Measurements from ENCODE around the gene RNF103.
A peak's percentile ranks its signal among the peaks of the same experiment; 100 is the strongest.
"Not testable (repeated sequence)": the region's sequence is repeated elsewhere in the genome, so short reads cannot be mapped to it uniquely, and the experiment has no call there.

Gene RNF103

DNA sequence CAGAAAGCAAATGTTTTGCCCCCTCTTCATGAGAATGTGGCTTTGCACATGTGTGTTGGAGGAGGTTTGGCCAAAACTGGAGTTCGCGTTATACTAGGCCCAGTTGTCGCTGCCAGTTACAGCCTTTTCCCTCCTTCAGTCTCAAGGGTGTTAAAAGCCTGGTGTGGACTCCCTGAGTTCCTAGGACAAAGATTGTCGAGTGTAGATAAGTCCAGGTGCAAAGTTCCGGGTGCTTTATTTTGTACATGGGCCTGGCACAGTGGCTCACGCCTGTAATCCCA is 542 bp upstream of the RNF103 start:
- DNase-seq = peak; percentile 13

DNA sequence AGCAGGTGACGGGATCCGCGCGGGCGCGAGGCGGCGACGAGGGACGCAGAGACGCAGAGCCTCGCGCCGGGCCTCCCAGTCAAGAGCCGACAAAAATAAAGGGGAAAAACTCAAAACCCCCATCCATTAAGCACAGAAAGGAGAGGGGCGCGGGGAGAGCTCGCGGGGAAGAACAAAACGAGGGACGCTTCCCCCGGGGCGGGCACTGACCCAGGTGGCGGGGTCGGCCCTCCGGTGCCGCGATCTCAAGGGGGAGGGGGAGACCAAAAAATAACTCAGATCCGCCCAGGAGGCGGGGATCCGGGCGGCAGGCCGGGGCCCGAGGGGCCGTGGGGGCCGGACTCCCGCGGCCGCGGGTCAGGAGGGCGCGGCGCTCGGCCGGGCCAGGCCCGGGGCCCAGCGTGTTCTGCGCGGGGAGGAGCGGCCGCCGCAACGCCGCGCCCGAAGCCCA is 597 bp downstream of the RNF103 start:
- DNase-seq = peak; percentile 48

DNA sequence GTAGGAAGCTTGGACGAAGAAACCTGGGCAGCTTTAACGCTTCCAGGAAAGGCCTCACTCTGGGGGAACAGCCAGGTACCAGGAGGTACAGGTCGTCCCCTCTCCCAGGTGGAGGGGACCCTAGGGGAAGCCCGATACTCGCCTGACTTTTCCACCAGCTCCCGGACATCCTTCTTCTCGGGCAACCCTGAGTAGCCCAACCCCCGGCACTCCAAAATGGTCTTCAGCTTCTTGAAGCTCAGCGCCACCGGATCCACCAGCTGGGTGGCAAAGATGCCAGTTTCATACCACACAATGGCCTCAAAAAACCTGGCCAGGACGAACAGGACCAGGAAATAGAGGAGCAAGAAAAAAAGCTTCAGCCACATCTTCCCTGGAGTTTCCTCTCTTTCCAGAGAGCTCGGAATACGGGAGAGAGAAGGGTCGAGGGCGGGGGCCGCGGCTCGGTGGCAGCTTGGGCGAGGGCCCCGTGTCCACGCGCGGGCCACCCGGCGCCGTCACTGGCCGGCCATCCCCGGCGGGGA is 1.1 kb downstream of the RNF103 start:
- DNase-seq = peak; percentile 38

DNA sequence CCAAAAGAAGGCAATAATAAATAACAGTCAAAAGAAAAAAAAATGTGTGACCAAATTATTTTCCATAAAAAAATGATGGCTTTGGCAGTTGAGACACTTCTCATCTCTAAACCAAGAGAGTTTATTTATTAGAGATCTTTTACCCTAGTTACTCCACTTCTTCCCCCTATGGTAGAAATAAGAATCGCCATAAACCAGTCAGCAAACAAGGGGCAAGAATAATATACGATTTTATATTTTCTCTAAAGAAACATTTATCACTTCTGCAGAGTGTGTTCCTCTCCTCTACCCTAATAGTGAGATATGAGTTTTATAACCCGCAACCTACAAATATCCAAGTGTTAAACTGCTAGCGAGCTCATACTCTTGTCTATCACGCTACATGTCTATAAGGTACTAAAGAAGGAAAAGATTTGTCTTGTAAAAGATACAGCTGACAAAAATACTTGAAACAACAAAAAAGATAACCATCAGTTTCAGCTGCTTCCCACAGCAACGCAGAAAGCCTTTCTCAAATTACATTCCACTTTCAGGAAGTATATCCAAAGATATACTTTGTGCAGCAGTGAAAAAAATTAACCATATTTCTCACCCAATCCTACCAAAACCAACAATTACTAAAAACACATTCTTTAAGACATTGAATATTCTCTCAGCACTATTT is 2.3 kb downstream of the RNF103 start:
- DNase-seq = no peak

DNA sequence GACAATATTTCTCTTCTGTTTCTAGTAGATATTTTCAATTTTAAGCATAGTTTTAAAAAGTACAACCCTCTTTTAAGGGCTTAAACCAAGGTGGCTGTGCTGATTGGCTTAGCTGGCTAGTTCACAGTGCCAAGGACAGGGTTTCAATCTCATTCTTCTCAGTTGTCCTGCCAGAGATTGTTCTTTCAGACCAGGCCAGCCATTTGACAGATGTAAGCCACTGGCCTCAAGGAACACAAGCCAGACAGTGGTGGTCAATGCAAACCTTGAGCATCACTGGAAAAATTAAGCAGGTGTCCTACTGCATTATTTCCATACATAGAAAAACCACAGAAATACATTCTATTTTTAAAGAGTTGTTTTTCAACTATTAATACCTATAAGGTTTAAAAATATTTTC is 5.9 kb downstream of the RNF103 start:
- no peak for DNase-seq

DNA sequence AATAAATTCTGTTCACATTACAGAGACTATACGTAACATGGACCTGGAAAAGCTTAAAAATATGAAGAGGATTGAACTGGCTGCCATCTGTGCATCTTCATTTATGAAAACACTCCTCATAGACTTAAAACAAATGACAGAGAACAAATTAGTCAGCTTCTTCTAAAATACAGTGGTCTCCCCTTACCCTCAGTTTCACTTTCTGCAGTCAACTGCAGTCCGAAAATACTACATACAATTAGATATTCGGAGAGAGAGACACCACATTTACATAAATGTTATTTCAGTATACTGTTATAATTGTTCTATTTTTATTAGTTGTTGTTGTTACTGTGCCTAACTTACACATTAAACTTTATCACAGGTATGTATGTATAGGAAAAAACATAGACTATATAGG is 6.5 kb downstream of the RNF103 start:
- DNase-seq = no peak

DNA sequence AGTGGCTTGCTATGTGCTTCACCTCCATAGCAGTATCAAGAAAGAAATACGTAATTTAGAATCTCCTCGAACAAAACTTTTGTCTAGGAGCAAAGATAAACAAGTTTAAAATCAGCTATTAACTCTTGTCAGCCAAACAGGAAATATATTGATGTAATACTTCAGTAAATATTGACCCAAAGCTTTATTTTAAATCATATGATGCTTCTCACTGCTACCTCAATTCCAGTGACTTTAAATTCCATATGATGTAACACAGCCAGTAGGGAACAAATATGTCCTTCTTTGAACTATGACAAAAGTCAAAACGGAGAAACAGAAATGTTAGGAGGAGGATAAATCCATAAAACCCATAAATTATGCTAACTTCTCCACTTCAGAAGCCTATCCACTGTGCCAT is 7.2 kb downstream of the RNF103 start:
- no peak for DNase-seq

DNA sequence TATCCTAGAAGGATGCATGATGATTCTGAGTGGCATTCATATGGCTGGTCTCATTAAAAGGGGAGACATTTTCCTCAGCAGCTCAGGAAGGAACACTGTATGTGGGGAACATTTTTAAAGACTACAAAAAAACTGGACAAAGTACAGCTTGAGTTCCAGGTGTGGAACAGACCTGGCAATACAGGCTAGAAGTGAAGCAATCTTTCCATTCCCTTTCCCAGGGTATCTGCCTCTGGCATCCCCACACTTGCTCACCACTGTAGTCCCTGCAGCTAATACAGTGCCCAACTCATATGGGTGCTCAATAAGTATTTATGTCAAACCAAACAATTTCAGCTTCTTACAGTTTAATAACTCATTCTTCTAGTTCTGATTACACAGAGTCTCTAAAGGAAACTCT is 8.1 kb downstream of the RNF103 start:
- DNase-seq = no peak

DNA sequence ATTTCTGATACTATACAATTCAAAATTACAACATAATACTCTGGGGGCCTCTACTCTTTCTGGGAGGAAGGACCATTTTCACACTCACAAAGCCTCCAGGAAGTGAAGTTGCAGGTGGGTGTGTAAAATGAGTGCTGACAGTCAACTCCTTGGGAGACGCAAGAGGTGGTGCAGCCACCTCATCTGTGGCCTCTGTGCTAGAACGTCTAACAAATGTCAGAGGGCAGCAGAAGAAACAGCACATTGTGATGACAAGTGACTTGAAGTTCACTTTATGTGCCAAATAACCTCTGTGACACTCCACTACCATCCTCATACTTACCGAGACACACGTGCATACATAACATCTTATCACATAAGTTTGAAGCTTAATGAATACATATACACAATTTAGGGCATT is 10.2 kb downstream of the RNF103 start:
- DNase-seq = no peak

DNA sequence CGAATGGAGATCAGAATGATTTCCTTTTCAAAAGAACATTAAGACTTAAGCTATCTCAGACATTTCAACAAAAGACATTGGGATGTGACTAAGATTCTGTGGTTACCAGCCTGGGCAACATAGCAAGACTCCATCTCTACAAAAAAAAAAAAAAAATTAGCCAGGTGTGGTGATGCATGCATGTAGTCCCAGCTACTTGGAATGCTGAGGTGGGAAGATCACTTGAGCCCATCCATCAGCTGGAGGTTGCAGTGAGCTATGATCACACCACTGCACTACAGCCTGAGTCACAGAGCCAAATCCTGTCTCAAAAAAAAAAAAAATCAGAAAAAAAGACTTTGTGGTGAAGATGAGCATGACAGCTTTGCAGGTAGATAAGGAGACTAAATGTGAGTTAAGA is 12.8 kb downstream of the RNF103 start:
- DNase-seq = no peak

DNA sequence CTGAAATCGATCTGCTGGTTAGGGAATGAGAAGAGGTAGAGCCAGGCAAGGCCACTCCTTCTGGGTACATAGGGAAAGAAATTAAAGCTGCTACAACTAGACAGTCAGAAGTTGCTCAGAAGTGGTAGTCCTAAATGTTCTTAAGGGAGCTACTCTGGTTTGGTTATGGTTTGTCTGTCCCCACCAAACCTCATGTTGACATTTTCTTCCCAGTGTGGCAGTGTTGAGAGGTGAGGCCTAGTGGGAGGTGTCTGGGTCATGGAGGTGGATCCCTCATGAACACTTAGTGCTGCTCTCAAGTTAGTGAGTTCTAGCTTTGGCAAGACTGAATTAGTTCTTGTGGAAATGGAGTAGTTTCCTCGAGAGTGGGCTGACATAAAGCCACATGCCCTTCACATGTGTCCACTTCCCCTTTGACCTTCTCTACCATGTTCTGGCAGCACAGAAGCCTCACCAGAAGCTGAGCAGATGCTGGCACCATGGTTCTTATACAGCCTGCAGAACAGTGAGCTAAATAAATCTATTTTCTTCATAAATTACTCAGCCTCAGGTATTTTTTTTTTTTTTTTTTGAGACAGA is 14.7 kb downstream of the RNF103 start:
- DNase-seq = no peak

DNA sequence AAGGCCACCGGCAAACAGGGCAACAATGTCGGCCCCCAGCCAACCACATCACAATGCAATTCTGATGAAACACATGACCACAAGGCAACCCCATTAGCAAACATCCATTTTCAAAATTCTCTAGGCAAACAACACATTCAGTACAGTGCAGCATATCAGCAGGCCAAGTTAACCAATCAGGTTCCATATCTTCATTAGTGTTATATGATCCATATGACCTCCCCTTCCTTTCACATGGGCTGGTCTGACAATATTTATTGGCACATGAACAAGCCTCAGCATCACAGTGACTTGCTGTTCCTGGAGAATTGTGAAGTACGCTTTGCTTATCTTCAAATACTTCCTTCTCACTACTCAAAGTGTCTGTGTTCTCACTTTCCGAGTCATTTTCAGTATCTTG is 19.8 kb downstream of the RNF103 start:
- DNase-seq = no peak

DNA sequence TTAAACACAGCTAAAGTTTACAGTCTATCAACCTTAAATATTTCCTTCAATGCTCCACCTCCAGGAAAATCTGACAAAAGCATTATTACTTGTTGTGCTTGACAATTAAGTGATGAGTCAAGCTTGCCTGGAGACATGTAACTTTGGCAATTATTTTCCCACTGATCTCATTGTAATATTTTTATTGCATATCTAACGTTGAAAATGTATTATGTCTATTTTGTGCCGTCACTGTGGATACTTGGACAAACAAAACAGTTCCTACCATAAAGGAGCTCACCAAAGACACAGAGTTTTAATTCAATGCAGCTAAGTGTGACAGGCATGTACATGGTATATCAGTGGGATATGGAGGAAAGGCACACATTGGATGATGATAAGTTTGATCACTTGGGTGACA is 24.7 kb downstream of the RNF103 start:
- DNase-seq = no peak

DNA sequence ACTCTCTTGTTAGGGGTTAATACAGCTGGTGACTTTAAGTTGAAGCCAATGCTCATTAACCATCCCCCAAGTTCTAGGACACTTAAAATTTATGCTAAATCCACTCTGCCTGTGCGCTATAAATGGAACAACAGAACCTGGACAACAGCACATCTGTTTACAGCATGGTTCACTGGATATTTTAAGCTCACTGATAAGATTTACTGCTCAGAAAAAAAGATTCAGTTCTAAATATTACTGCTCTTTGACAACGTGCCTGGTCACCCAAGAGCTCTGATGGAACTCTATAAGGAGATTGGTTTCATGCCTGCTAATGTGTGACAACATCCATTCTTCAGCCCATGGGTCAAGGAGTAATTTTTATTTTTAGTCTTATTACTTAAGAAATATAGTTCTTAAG is 27.5 kb downstream of the RNF103 start:
- no peak for DNase-seq

DNA sequence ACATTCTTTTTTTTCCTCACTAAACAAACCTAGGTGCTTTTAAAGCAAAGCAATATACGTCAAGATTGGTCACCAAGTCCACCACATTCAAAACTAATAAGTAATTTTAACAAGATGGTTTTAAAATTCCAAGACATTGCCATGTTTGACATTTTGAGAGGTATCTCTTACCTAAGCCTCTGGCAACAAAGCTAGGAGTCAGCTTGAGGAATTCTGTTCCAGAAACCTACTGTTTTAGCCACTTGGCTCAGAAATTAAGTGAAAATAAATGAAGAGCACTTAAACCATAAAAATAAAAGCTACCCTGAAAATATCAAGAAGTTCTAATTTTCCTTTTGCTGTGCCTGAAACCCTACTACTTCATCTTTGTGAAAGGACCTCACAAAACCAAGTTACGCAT is 30.4 kb downstream of the RNF103 start:
- DNase-seq = no peak

DNA sequence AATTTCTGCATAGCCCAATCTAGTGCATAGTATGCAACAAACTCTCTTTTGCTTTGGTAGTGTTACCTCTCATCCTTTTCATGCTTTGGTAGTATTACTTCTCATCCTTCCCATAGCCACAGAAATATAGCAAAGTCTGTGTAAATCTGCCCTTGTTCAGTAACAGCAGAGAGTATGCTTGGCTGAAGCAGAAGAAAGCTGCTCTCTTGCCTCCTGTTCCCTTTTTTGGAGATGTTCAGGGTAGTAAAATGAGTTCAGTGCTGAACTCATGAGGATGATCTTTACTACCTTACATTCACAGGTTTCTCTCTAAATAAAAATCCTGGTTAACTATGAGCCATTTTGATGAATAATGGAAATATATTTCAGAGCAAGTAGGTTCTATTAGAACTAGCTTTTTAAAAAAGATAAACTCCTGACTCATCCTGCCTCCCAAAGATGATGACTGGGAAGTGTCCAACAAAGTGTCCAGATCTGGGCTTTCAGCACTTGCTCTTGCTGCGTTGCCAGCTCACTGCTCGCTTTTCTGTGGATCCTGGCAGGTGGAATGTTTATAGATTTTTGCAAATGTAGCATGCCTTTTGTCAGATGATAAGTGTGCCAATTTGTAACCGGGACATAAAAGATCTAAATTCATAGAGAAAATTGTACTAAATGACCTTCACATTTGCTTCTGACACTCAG is 31.0 kb downstream of the RNF103 start:
- DNase-seq = no peak

DNA sequence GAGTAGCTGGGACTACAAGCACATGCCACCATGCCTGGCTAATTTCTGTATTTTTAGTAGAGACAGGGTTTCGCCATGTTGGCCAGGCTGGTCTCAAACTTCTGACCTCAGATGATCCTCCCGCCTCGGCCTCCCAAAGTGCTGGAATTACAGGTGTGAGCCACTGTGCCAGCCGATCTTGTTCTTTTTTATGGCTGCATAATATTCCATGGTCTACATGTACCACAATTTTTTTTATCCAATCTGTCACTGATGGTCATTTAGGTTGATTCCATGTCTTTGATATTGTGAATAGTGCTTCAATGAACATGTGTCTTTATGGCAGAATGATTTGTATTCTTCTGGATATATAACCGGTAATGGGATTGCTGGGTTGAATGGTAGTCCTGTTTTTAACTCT is 34.0 kb downstream of the RNF103 start:
- not testable (repeated sequence) for DNase-seq

DNA sequence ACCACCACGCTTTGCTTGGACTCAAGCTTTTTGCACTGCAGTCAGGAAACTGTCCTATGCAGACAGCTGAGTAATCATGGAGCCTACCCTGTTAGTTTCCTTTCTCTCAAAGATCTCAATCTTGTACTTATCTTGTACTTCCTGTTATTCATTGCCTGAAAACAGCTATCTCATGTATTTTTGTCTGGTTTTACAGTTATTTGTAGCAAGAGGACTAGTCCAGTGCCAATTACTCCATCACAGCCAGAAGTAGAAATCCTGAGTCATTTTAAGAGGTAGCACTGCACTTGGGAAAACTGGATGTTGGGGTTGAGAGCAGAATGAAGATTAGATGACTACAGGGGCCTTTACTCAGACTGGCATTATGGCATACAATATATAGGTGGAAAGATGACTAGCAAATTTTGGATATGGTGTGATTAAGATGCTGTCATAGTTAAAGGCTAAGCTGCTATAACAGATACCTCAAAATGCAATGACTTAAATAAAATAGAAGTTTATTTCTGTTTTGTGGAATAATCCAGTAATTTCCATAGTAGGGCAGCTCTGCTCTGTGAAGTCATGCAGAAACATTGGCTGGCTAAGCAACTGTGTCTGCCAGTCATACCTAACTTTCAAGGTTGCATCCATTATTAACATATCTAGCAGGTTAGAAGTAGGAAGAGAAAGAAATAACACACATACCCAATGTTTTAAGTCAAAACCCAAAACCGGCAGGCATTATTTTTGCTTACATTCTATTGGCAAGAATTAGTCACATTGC is 39.3 kb downstream of the RNF103 start:
- peak; percentile 41 for DNase-seq

DNA sequence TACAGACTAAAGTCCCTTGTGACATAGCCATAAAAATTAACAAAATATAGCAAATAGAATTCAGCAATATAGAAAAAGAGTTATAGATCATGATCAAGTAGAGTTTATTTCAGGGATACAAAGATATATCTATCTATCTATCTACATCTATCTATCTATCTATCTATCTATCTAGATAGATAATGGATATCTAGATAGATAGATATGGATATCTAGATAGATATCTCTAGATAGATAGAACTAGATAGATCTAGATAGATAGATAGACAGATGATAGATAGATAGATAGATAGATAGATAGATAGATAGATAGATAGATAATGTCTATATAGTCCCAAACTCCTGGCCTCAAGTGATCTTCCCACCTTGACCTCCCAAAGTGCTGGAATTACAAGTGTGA is 43.1 kb downstream of the RNF103 start:
- no peak for DNase-seq

DNA sequence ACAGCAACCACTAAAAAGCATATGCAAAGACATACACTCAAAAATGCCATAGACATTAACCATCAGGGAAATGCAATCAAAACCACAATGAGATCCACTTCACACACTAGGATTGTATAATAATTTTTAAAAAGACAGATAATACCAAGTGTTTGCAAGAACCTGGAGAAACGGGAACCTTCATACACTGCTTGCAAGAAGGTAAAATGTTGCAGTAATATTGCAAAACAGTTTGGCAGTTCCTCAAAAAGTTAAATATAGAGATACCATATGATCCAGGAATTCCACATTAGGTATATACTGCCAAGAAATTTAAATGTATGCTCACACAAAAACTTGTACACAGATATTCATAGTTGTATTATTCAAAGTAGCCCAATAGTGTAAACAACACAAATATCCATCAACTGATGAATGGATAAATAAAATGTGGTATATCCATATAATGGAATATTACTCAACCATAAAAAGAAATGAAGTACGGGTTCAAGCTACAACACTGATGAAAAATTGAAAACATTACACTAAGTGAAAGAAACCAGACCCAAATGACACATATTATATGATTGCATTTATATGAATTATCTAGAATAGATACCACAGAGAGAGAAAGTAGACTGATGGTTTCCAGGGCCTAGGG is 45.7 kb downstream of the RNF103 start:
- no peak for DNase-seq

DNA sequence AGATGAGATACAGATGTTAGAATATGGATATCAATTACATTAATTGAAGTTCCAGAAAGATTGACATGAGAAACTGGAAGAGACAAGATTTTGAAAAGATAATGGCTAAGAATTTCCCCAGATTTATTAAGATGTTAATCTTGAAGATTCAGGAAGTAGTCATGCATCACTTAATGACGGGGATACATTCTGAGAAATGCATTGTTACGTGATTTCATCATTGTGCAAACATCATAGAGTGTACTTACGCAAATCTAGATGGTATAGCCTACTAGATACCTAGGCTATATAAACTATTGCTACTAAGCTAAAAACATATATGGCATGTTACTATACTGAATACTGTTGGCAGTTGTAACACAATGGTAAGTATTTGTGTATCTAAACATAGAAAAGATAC is 53.6 kb downstream of the RNF103 start:
- DNase-seq = no peak

DNA sequence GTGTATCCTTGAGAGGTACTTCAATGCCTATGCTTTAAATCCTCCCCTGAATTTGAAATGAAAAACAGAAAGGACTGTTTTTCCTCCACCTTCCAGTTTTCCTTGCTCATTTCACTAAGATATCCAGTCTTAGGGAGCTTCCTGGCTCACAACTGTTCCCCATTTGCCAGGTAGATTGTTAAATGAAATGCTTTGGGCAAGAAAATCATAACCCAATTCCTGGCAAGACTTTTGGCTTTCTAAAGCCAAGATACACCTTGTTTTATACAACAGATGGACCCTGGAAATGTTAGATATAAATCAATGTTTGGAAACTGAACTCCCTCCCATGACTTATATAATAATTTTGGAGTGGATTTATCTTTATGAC is 56.9 kb downstream of the RNF103 start:
- DNase-seq = no peak

DNA sequence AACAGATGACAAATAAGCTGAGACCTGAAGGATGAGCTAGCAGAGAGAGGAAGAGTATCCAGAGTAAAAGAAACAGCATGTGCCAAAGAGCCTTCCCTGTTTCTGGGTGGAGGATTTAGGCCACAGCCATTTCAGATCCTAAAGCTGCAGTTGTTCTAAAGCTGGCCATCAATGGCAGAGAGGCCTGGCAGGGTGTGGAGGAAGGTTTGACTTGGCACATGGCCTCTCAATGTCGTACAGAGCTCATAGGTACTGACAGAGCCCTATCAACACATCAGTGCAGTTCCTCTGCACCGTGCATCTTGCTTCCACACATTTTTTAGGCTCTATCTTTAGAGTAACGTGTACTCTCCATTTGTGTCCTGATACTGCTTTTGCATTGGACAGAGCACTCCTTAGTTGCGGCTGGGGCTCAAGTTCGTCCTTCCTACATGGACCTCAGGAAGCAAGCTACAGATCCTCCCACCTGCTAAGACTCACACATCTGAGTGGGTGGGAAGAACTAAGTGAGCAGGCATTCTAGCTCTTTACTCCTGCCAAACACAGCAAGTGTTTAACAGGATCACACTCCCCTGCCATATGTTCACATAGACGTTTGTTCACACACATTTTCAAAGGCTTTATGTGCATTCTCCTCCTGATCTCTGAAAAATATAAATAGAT is 57.4 kb downstream of the RNF103 start:
- no peak for DNase-seq
